Hepatocyte (in vitro differentiated cells): ENCODE data around the gene TMEM141.

ENCODE experiments used
- CTCF ChIP-seq: fragments of 200-600 bp; sonication (generic); IDR thresholded peaks from 2 replicates; pipeline ENCODE4 v1.5.1; 2016; ENCODE audit warnings: antibody characterized with exemption, mild to moderate bottlenecking; ENCODE audit not compliant: poor library complexity
- EZH2phosphoT487 ChIP-seq: fragments of 200-600 bp; sonication (generic); IDR thresholded peaks from one replicate; pipeline ENCODE4 v1.6.1; 2018; ENCODE audit warnings: antibody characterized with exemption, mild to moderate bottlenecking, low read depth, moderate library complexity; ENCODE audit not compliant: unreplicated experiment, severe bottlenecking

GRCh38 chr9:136832581-136832980 lies 41.4 kb downstream of the TMEM141 start:
- TF ChIP-seq CTCF (no peak), EZH2phosphoT487 (no peak)
